ENCODE data around the gene BCL11A. TPM values are rescaled to one million over a fixed set of nuclear protein-coding genes. Genes with fewer than 3 reads are reported as not detected.

Gene BCL11A
- total RNA-seq, 4 donors from 2014 or later: 0.16 to 2.0 (median 0.41) TPM

DNA sequence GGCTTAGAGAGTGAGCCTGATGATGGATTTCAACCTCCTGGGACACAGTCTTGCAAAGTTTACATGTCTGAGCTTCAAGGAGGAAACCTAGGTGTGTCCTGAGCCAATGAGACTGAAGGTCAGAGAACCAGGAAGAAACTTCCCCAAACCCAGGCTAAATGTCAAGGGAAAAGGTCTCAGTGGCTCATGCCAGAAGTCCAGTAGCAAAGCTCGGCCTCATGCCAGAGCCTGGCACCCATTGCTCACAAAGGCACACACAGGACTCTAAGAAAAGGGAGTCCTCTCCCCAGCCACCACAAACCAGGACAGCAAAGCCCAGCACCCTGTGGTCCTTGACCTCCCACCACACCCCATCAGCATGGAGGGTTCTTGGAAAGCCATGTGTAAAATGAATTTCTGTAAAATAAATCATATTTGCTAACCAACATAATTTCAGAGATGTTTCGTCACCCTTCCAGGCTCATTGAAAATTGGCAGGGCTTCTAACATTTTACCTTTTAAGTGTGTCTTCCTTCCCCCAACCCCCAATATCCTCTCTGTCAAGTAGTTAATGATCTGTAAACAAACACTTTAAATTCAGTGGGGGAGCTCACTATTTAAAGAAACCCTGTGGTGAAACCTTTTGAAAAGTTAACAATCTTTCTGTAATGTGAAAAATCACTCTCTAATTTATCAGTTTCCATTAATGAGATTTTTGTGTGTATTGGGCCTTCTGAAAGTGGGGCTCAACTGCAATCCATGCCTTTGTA lies 77.1 kb downstream of the BCL11A start:
- TF ChIP-seq CTCF (IDR thresholded peaks at IDR 0.05; ENCODE audit: low read depth): no peak

GRCh38 chr2:60475123-60475830 lies 78.2 kb downstream of the BCL11A start:
- TF ChIP-seq CTCF (IDR thresholded peaks at IDR 0.05; ENCODE audit: low read depth): no peak

DNA sequence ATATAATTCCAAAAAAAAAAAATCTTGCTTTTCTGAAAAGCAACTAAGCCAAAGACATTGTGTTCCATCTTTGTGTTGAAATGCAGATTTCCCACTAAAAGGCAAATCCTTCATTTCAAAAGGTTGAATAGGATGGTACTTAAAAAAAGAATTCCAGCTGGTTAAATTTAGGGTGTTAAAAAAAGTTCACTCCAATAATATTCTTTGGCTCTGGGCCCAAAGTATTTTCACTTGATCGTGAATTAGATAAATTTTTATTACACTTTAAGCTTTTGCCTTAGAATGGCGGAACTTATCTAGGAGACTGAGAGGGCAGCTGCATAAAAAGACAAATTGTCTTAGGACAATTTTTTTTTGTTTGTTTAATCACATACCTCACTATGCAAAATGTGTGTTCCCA lies 79.2 kb downstream of the BCL11A start:
- TF ChIP-seq CTCF (IDR thresholded peaks at IDR 0.05; ENCODE audit: low read depth): no peak

DNA sequence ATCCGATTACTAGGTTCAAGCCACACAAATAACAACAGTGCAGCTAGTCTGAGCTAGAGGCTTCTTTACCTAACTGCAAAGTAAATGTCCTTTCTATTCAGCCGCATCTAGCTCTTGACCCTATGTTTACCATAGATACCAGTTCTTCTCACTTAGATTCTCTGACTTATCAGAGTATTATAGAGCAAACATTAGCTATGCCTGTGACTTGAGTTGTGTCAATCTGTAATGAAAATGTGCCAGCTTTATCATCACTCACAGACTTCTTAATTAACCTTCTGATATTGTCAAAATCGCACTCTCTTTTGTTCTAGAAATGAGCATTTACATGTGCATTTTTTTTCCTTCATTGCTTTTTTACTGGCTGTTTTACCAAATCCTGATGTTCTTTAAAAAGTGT lies 79.9 kb downstream of the BCL11A start:
- TF ChIP-seq CTCF (IDR thresholded peaks at IDR 0.05; ENCODE audit: low read depth): no peak

DNA sequence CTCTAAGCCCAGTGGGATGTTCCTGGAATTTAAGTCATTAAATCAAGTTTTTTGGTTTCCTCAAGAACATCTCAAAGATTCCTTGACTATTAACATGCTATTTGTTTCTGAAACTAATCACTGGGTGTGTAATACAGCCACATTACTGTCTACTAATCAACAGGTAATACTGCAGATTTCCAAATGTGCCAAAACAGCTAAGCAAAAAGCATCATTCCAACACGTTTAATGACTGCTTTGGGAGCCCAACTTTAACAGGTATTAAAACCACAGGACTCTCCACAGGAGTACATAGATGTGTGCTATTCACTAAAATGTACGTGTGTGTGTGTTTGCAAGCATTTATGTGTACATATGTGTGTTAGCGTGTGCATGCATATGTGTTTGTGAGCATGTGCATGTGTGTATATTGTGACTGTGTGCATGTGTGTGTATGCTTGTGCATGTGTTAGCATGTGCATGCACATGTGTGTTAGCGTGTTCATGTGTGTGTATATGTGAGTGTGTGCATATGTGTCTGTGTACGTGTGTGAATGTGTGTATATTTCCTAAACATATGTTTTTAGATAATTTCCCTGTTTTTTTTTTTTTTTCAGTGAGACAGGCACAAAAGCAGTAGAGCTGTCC lies 80.7 kb downstream of the BCL11A start:
- no peak for TF ChIP-seq CTCF (IDR thresholded peaks at IDR 0.05; ENCODE audit: low read depth)

- TF ChIP-seq CTCF (IDR thresholded peaks at IDR 0.05; ENCODE audit: low read depth): no peak
These were observed 81.4 kb downstream of the BCL11A start for GRCh38 chr2:60472041-60472440.

- TF ChIP-seq CTCF (IDR thresholded peaks at IDR 0.05; ENCODE audit: low read depth): no peak
These were observed 83.1 kb downstream of the BCL11A start for GRCh38 chr2:60470340-60470739.
